Measurements from ENCODE around the gene CCDC57.
"Not testable (repeated sequence)": the region's sequence is repeated elsewhere in the genome, so short reads cannot be mapped to it uniquely, and the experiment has no call there.

The CCDC57 gene

GRCh38 chr17:82254746-82255145, 42.1 kb upstream of the CCDC57 start:
- 98% methylated on average over 33 of the region's 33 CpGs for WGBS

GRCh38 chr17:82254096-82254495, 41.5 kb upstream of the CCDC57 start:
- H3K18ac ChIP-seq (ENCODE audit: low read depth in 1 of 2, low read length in 2 of 2); H3K4me2 ChIP-seq (ENCODE audit: low read length, poor library complexity, severe bottlenecking): not testable (repeated sequence)
- WGBS, result 98% methylated on average over 31 of the region's 39 CpGs

More at GRCh38 chr17:82254746-82255145, 42.1 kb upstream of the CCDC57 start:
- not testable (repeated sequence) for H3K27ac ChIP-seq (ENCODE audit: low read length, poor library complexity, severe bottlenecking); H2BK15ac ChIP-seq (ENCODE audit: low read depth, poor library complexity, severe bottlenecking); H3K4ac ChIP-seq (ENCODE audit: low read depth in 1 of 2, low read length in 2 of 2); H3K4me3 ChIP-seq (ENCODE audit: insufficient read depth in 1 of 2, low read depth in 1 of 2, low read length in 2 of 2); H2BK5ac ChIP-seq (ENCODE audit: low read depth, low read length, poor library complexity, severe bottlenecking); H3K9ac ChIP-seq (ENCODE audit: low read length); H2AK5ac ChIP-seq (ENCODE audit: low read length, severe bottlenecking); H3K4me1 ChIP-seq (ENCODE audit: control insufficient read depth, insufficient read depth, low read depth, low read length); H4K91ac ChIP-seq (ENCODE audit: low read length); H3K23ac ChIP-seq (ENCODE audit: low read length in 2 of 2); H3K27me3 ChIP-seq (ENCODE audit: control insufficient read depth in 1 of 2, insufficient read depth in 1 of 2, low read length in 2 of 2); H3K4me2 ChIP-seq (ENCODE audit: low read length, poor library complexity, severe bottlenecking); H3K18ac ChIP-seq (ENCODE audit: low read depth in 1 of 2, low read length in 2 of 2); H3K14ac ChIP-seq (ENCODE audit: low read length in 2 of 2); H2BK12ac ChIP-seq (ENCODE audit: low read length in 2 of 2); H2AFZ ChIP-seq (ENCODE audit: low read depth, low read length); H3K9me3 ChIP-seq (ENCODE audit: control insufficient read depth, low read length); DNase-seq; H2BK120ac ChIP-seq (ENCODE audit: low read depth, low read length); H3K79me1 ChIP-seq (replicated peaks; ENCODE audit: low read length, poor library complexity, severe bottlenecking); H4K8ac ChIP-seq (ENCODE audit: low read length)
- H3K36me3 ChIP-seq (ENCODE audit: control insufficient read depth in 1 of 2, insufficient read depth in 2 of 2, low read depth in 1 of 2, low read length in 2 of 2), result peaks cover 71 to 84% of the 10 kb centered on the region in 2 experiments

GRCh38 chr17:82253179-82253544, 40.5 kb upstream of the CCDC57 start:
- no peaks in the 10 kb centered on the region for H3K9me3 ChIP-seq (ENCODE audit: control insufficient read depth, low read length)
- H3K79me1 ChIP-seq (replicated peaks; ENCODE audit: low read length, poor library complexity, severe bottlenecking), result peaks cover 4% of the 10 kb centered on the region
- H3K27ac ChIP-seq (ENCODE audit: low read length, poor library complexity, severe bottlenecking), result no peak overlapping the region
- H2AK5ac ChIP-seq (ENCODE audit: low read length, severe bottlenecking), result no peak overlapping the region
- no peak overlapping the region for H2BK120ac ChIP-seq (ENCODE audit: low read depth, low read length)
- H3K9ac ChIP-seq (ENCODE audit: low read length), result no peak overlapping the region
- 95% methylated on average over 12 of the region's 12 CpGs for WGBS
- no peak overlapping the region for H3K23ac ChIP-seq (ENCODE audit: low read length in 2 of 2)
- H3K18ac ChIP-seq (ENCODE audit: low read depth in 1 of 2, low read length in 2 of 2), result no peak overlapping the region
- DNase-seq, result no peak
- H3K4me1 ChIP-seq (ENCODE audit: control insufficient read depth, insufficient read depth, low read depth, low read length), result peaks cover 5% of the 10 kb centered on the region
- no peak overlapping the region for H4K91ac ChIP-seq (ENCODE audit: low read length)
- no peaks in the 10 kb centered on the region for H3K27me3 ChIP-seq (ENCODE audit: control insufficient read depth in 1 of 2, insufficient read depth in 1 of 2, low read length in 2 of 2)
- no peak overlapping the region for H3K4me3 ChIP-seq (ENCODE audit: insufficient read depth in 1 of 2, low read depth in 1 of 2, low read length in 2 of 2)
- H3K14ac ChIP-seq (ENCODE audit: low read length in 2 of 2), result no peak overlapping the region
- no peak overlapping the region for H3K4me2 ChIP-seq (ENCODE audit: low read length, poor library complexity, severe bottlenecking)
- no peak overlapping the region for H2BK5ac ChIP-seq (ENCODE audit: low read depth, low read length, poor library complexity, severe bottlenecking)
- peaks cover 77 to 82% of the 10 kb centered on the region in 2 experiments for H3K36me3 ChIP-seq (ENCODE audit: control insufficient read depth in 1 of 2, insufficient read depth in 2 of 2, low read depth in 1 of 2, low read length in 2 of 2)
- H2AFZ ChIP-seq (ENCODE audit: low read depth, low read length), result no peak overlapping the region
- H4K8ac ChIP-seq (ENCODE audit: low read length), result no peak overlapping the region
- no peak overlapping the region for H2BK12ac ChIP-seq (ENCODE audit: low read length in 2 of 2)
- no peak overlapping the region for H3K4ac ChIP-seq (ENCODE audit: low read depth in 1 of 2, low read length in 2 of 2)
- H2BK15ac ChIP-seq (ENCODE audit: low read depth, poor library complexity, severe bottlenecking), result no peak overlapping the region

More at GRCh38 chr17:82254096-82254495, 41.5 kb upstream of the CCDC57 start:
- H3K9ac ChIP-seq (ENCODE audit: low read length); H2AFZ ChIP-seq (ENCODE audit: low read depth, low read length); H2BK12ac ChIP-seq (ENCODE audit: low read length in 2 of 2); H3K4ac ChIP-seq (ENCODE audit: low read depth in 1 of 2, low read length in 2 of 2); H3K27me3 ChIP-seq (ENCODE audit: control insufficient read depth in 1 of 2, insufficient read depth in 1 of 2, low read length in 2 of 2); H2BK120ac ChIP-seq (ENCODE audit: low read depth, low read length); H2BK5ac ChIP-seq (ENCODE audit: low read depth, low read length, poor library complexity, severe bottlenecking); H3K4me1 ChIP-seq (ENCODE audit: control insufficient read depth, insufficient read depth, low read depth, low read length); H3K27ac ChIP-seq (ENCODE audit: low read length, poor library complexity, severe bottlenecking); H3K23ac ChIP-seq (ENCODE audit: low read length in 2 of 2); DNase-seq; H4K91ac ChIP-seq (ENCODE audit: low read length); H2AK5ac ChIP-seq (ENCODE audit: low read length, severe bottlenecking); H3K9me3 ChIP-seq (ENCODE audit: control insufficient read depth, low read length); H3K79me1 ChIP-seq (replicated peaks; ENCODE audit: low read length, poor library complexity, severe bottlenecking); H3K14ac ChIP-seq (ENCODE audit: low read length in 2 of 2); H3K4me3 ChIP-seq (ENCODE audit: insufficient read depth in 1 of 2, low read depth in 1 of 2, low read length in 2 of 2); H4K8ac ChIP-seq (ENCODE audit: low read length); H2BK15ac ChIP-seq (ENCODE audit: low read depth, poor library complexity, severe bottlenecking): not testable (repeated sequence)
- peaks cover 72 to 82% of the 10 kb centered on the region in 2 experiments for H3K36me3 ChIP-seq (ENCODE audit: control insufficient read depth in 1 of 2, insufficient read depth in 2 of 2, low read depth in 1 of 2, low read length in 2 of 2)

- H3K27ac ChIP-seq (ENCODE audit: low read length, poor library complexity, severe bottlenecking), result no peak overlapping the region
- no peak overlapping the region for H3K23ac ChIP-seq (ENCODE audit: low read length in 2 of 2)
- no peak overlapping the region for H2BK15ac ChIP-seq (ENCODE audit: low read depth, poor library complexity, severe bottlenecking)
- H2BK120ac ChIP-seq (ENCODE audit: low read depth, low read length), result no peak overlapping the region
- H3K4me3 ChIP-seq (ENCODE audit: insufficient read depth in 1 of 2, low read depth in 1 of 2, low read length in 2 of 2), result no peak overlapping the region
- H2AFZ ChIP-seq (ENCODE audit: low read depth, low read length), result no peak overlapping the region
- H3K18ac ChIP-seq (ENCODE audit: low read depth in 1 of 2, low read length in 2 of 2), result no peak overlapping the region
- no peak overlapping the region for H3K9ac ChIP-seq (ENCODE audit: low read length)
- no peak overlapping the region for H3K14ac ChIP-seq (ENCODE audit: low read length in 2 of 2)
- H3K4me1 ChIP-seq (ENCODE audit: control insufficient read depth, insufficient read depth, low read depth, low read length), result peaks cover 7% of the 10 kb centered on the region
- no peak overlapping the region for H3K4me2 ChIP-seq (ENCODE audit: low read length, poor library complexity, severe bottlenecking)
- no peak overlapping the region for H3K4ac ChIP-seq (ENCODE audit: low read depth in 1 of 2, low read length in 2 of 2)
- no peak overlapping the region for H4K91ac ChIP-seq (ENCODE audit: low read length)
- no peaks in the 10 kb centered on the region for H3K27me3 ChIP-seq (ENCODE audit: control insufficient read depth in 1 of 2, insufficient read depth in 1 of 2, low read length in 2 of 2)
- no peak overlapping the region for H2BK12ac ChIP-seq (ENCODE audit: low read length in 2 of 2)
- peaks cover 80 to 83% of the 10 kb centered on the region in 2 experiments for H3K36me3 ChIP-seq (ENCODE audit: control insufficient read depth in 1 of 2, insufficient read depth in 2 of 2, low read depth in 1 of 2, low read length in 2 of 2)
- H2BK5ac ChIP-seq (ENCODE audit: low read depth, low read length, poor library complexity, severe bottlenecking), result no peak overlapping the region
- no peaks in the 10 kb centered on the region for H3K9me3 ChIP-seq (ENCODE audit: control insufficient read depth, low read length)
- 97% methylated on average over 28 of the region's 28 CpGs for WGBS
- no peak overlapping the region for H4K8ac ChIP-seq (ENCODE audit: low read length)
- DNase-seq, result no peak
- peaks cover 4% of the 10 kb centered on the region for H3K79me1 ChIP-seq (replicated peaks; ENCODE audit: low read length, poor library complexity, severe bottlenecking)
- H2AK5ac ChIP-seq (ENCODE audit: low read length, severe bottlenecking), result no peak overlapping the region
Measured at GRCh38 chr17:82252511-82253178, 40.0 kb upstream of the CCDC57 start.
